HepG2 (cell line): ENCODE data around the gene HKDC1. TPM values are rescaled to one million over a fixed set of nuclear protein-coding genes. Genes with fewer than 3 reads are reported as not detected.

ENCODE experiments used
- ATAC-seq: fragments of 200-7000 bp; cut with Tn5 transposase; 3 replicates; pipeline ENCODE4 v1.9.1; 2020; ENCODE audit warnings: mild to moderate bottlenecking, moderate library complexity
- BruUV-seq: library from RNA; stranded (reverse); fragments of 400-500 nt; replicated peaks from 2 replicates; lab custom pipeline; 2021; lab: Mats Ljungman, UMichigan
- CTCF ChIA-PET: fragments of 300-600 bp; formaldehyde crosslinking; extraction: SDS; loops from one replicate; lab custom pipeline; 2021; ENCODE audit warnings: low total read pairs, inconsistent platforms, low intra/inter-chr PET ratio; lab: Yijun Ruan, JAX
- POLR2A ChIA-PET: fragments of 350-600 bp; sonication (Branson Sonifier 250); formaldehyde crosslinking; loops from one replicate; lab custom pipeline; 2020; ENCODE audit warnings: antibody characterized with exemption, inconsistent platforms; lab: Yijun Ruan, JAX
- DNase-seq: peaks from one replicate; pipeline ENCODE4 v3.0.0-alpha.2; 2015; ENCODE audit warnings: low spot score
- FAIRE-seq: peaks from 3 replicates; lab custom pipeline; 2011; peaks lifted over from hg19 to GRCh38; lab: Jason Lieb, UNC
- H2AFZ ChIP-seq: one replicate; pipeline ENCODE4 v1.6.1; 2011; ENCODE audit warnings: low read length, inconsistent platforms
- H3K27ac ChIP-seq: fragments of 300-600 bp; 3 replicates; pipeline ENCODE4 v1.8.0; 2011; ENCODE audit warnings: mixed run types, mild to moderate bottlenecking, mixed read lengths, low read length, inconsistent platforms; ENCODE audit not compliant: insufficient read depth; ENCODE audit errors: extremely low read length
- H3K27me3 ChIP-seq, 2 experiments: fragments of 200-600 bp in 1 of 2; 2 replicates in 1 of 2; 3 replicates in 1 of 2; pipeline versions ENCODE4 v1.6.0 to v1.8.0; 2011; ENCODE audit warnings: low read length in 2 of 2, mild to moderate bottlenecking in 2 of 2, moderate library complexity in 2 of 2, inconsistent platforms in 1 of 2; ENCODE audit not compliant: insufficient read depth in 2 of 2, control insufficient read depth in 1 of 2
- H3K36me3 ChIP-seq, 2 experiments: fragments of 200-600 bp in 1 of 2; replicated peaks in 1 of 2; 2 replicates in 1 of 2; 3 replicates in 1 of 2; pipeline versions ENCODE4 v1.5.1 to v1.8.0; 2011; ENCODE audit warnings: low read length in 2 of 2, inconsistent platforms in 1 of 2; ENCODE audit not compliant: insufficient read depth in 2 of 2, control insufficient read depth in 1 of 2
- H3K4me1 ChIP-seq: 2 replicates; pipeline ENCODE4 v1.5.1; 2012; ENCODE audit warnings: low read length, inconsistent platforms; ENCODE audit not compliant: insufficient read depth
- H3K4me2 ChIP-seq: 2 replicates; pipeline ENCODE4 v1.6.0; 2011; ENCODE audit warnings: low read depth, low read length, inconsistent platforms
- H3K4me3 ChIP-seq, 3 experiments: fragments of 200-600 bp in 1 of 3; sonication (generic), shearing (Covaris generic) in 1 of 3; replicated peaks in 1 of 3; 2 replicates each; pipeline ENCODE4 v1.5.1; 2011 to 2016; ENCODE audit warnings: low read length in 3 of 3, inconsistent platforms in 2 of 3, low read depth in 2 of 3, mild to moderate bottlenecking in 2 of 3, control low read depth in 1 of 3, mixed read lengths in 1 of 3; ENCODE audit not compliant: insufficient read depth in 1 of 3
- H3K79me2 ChIP-seq: one replicate; pipeline ENCODE4 v1.6.1; 2011; ENCODE audit warnings: low read length, inconsistent platforms; ENCODE audit not compliant: insufficient read depth
- H3K9ac ChIP-seq: 2 replicates; pipeline ENCODE4 v1.6.0; 2011; ENCODE audit warnings: mild to moderate bottlenecking, low read depth, low read length, inconsistent platforms; ENCODE audit not compliant: insufficient read depth
- H3K9me3 ChIP-seq: 2 replicates; pipeline ENCODE4 v1.5.1; 2012; ENCODE audit warnings: mild to moderate bottlenecking, low read length
- H4K20me1 ChIP-seq: 2 replicates; pipeline ENCODE4 v1.6.0; 2011; ENCODE audit warnings: inconsistent platforms, mild to moderate bottlenecking, low read length, moderate library complexity; ENCODE audit not compliant: insufficient read depth
- ATM ChIP-seq: fragments of 450-650 bp; IDR thresholded peaks from 2 replicates; pipeline ENCODE4 v1.7.1; 2017; ENCODE audit warnings: mild to moderate bottlenecking, borderline replicate concordance
- HIVEP1 ChIP-seq: sonication (generic); formaldehyde crosslinking; IDR thresholded peaks from 2 replicates; pipeline ENCODE4 v1.4.0; 2020; ENCODE audit warnings: mild to moderate bottlenecking, missing genetic modification reagents
- RBAK ChIP-seq: sonication (generic); formaldehyde crosslinking; IDR thresholded peaks from 2 replicates; pipeline ENCODE4 v1.5.1; 2020; ENCODE audit warnings: mild to moderate bottlenecking, missing genetic modification reagents
- ZBTB38 ChIP-seq: sonication (generic); formaldehyde crosslinking; IDR thresholded peaks from 2 replicates; pipeline ENCODE4 v1.5.1; 2020; ENCODE audit warnings: mild to moderate bottlenecking, missing genetic modification reagents
- ZNF546 ChIP-seq: sonication (generic); formaldehyde crosslinking; conservative IDR thresholded peaks from 2 replicates; pipeline ENCODE4 v1.8.1; 2023; ENCODE audit warnings: mild to moderate bottlenecking, missing genetic modification reagents
- ZNF775 ChIP-seq: sonication (generic); formaldehyde crosslinking; IDR thresholded peaks from 2 replicates; pipeline ENCODE4 v1.4.0; 2020; ENCODE audit warnings: missing genetic modification reagents, mild to moderate bottlenecking, moderate library complexity, borderline replicate concordance
- WGBS: methylation state at CpG from one replicate; pipeline ENCODE4 v1.1.6; 2017; ENCODE audit warnings: low lambda C conversion rate; 5-methylcytosine and 5-hydroxymethylcytosine counted together
- in situ Hi-C: cut with HindIII; loops from 2 replicates; pipeline ENCODE4 v1.10.0; 2017; ENCODE audit warnings: low pct_unique_long_range_greater_than_20kb; ENCODE audit not compliant: extremely low pct_ligation_motif_present
- intact Hi-C: fragments of 100-400 bp; cut with micrococcal nuclease; formaldehyde crosslinking; loops from one replicate; pipeline ENCODE4 v1.10.0; 2022; ENCODE audit not compliant: unreplicated experiment
- polyA plus RNA-seq, 8 experiments: library from polyadenylated mRNA; depleted of rRNA in 3 of 8; stranded (reverse) in 7 of 8; unstranded in 1 of 8; fragments of >200 nt; fragmentation: Illumina TruSeq in 4 of 8; extraction: Trizol in 4 of 8; gene quantifications; 2 replicates each; pipeline versions ENCODE4 v1.2.1 to v1.2.3, GENCODE V29; 2011 to 2016; ENCODE audit warnings: low read depth in 4 of 8, missing spikeins in 1 of 8, mixed read lengths in 1 of 8; ENCODE audit not compliant: insufficient read depth in 1 of 8
- total RNA-seq, 5 experiments: library from RNA; depleted of rRNA; stranded (reverse); fragments of >200 nt; fragmentation: Illumina TruSeq; extraction: Trizol; gene quantifications; 2 replicates each; pipeline ENCODE4 v1.2.3, GENCODE V29; 2016; ENCODE audit warnings: low read depth in 1 of 5
- TF ChIP-seq, protein P1 (sequence below): IDR thresholded peaks from 2 replicates; pipeline ENCODE4 v1.6.1; 2016; ENCODE audit warnings: mild to moderate bottlenecking

The HKDC1 gene
- total and polyA plus RNA-seq, 2 of the 13 experiments (the other 11 are each of a cell fraction or from before 2014, with no cell fraction given), result 8.1 to 12.4 TPM

DNA sequence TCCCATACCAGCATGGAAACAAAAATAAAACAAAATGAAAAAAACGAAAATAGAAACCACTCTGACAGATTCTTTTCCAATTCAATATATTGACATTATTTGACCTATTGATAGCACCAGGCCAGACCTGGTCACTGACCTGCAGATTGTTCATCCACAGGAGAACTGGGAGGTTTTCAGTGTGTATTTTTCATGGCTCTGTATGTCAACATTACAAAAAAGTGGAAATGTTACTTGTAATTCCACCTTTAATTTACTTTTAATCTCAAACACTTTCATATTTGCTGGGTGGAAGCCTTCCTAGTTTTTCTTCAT, 2.9 kb downstream of the HKDC1 start:
- 11% methylated on average over 1 of the region's 1 CpG for WGBS
- in situ Hi-C loops (no loop called here), intact Hi-C loops (no loop called here)
- H3K4me3 ChIP-seq, result peak overlapping the region in 2 of 3 experiments; percentile 51 to 71; a peak in 2 of 6 replicates
- H3K36me3 ChIP-seq, result no peaks in the 10 kb centered on the region; a peak in 2 of 5 replicates
- ATAC-seq (no peak), DNase-seq (no peak), FAIRE-seq (no peak)
- H2AFZ ChIP-seq, result peak overlapping the region; percentile 75
- no peak for TF ChIP-seq ZBTB38 (CRISPR knock-in tag)
- no peak for TF ChIP-seq ZNF775 (CRISPR knock-in tag)
- TF ChIP-seq ATM, result no peak
- no peak for TF ChIP-seq ZNF546
- TF ChIP-seq RBAK (CRISPR knock-in tag), result no peak
- TF ChIP-seq HIVEP1 (CRISPR knock-in tag), result no peak
- TF ChIP-seq, protein P1, sequence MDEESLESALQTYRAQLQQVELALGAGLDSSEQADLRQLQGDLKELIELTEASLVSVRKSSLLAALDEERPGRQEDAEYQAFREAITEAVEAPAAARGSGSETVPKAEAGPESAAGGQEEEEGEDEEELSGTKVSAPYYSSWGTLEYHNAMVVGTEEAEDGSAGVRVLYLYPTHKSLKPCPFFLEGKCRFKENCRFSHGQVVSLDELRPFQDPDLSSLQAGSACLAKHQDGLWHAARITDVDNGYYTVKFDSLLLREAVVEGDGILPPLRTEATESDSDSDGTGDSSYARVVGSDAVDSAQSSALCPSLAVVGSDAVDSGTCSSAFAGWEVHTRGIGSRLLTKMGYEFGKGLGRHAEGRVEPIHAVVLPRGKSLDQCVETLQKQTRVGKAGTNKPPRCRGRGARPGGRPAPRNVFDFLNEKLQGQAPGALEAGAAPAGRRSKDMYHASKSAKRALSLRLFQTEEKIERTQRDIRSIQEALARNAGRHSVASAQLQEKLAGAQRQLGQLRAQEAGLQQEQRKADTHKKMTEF (CRISPR knock-in tag), result 0 out of 2 replicates have a peak, but pooled peaks have one; percentile 3
- peaks cover 3% of the 10 kb centered on the region for H3K79me2 ChIP-seq
- peak overlapping the region; percentile 77 for H3K27ac ChIP-seq
- POLR2A ChIA-PET, result interaction anchor here (1.0 kb wide), 1 partner anchor 81 kb away, joined by 3 read pairs; no protein-coding TSS in a partner anchor
- peak overlapping the region; percentile 86 for H3K4me2 ChIP-seq
- CTCF ChIA-PET, result no interaction called here
- no peaks in the 10 kb centered on the region; a peak in 1 of 5 replicates for H3K27me3 ChIP-seq
- H3K9me3 ChIP-seq, result no peaks in the 10 kb centered on the region
- peaks cover 56% of the 10 kb centered on the region for H3K4me1 ChIP-seq
- H4K20me1 ChIP-seq, result no peaks in the 10 kb centered on the region
- H3K9ac ChIP-seq, result peak overlapping the region; percentile 60; the same call in 1 of the 2 replicates
- no TSS peak for BruUV-seq
